ENCODE measurements around the gene ZC3HAV1. TPM values are rescaled to one million over a fixed set of nuclear protein-coding genes. Genes with fewer than 3 reads are reported as not detected.
"Not testable (repeated sequence)": the region's sequence is repeated elsewhere in the genome, so short reads cannot be mapped to it uniquely, and the experiment has no call there.

ZC3HAV1 gene
- total RNA-seq (2014; rRNA removed; shearing (Covaris generic)): 33.1 and 37.2 TPM in 2 replicates

- DNase-seq (ENCODE audit: low read depth): peak; percentile 94
Observed at GRCh38 chr7:139109188-139109982, at the start of gene ZC3HAV1. Gene ZC3HAV1 (minus strand): TSS chr7:139109720. CDS start chr7:139109331, 389 bp downstream.

DNA sequence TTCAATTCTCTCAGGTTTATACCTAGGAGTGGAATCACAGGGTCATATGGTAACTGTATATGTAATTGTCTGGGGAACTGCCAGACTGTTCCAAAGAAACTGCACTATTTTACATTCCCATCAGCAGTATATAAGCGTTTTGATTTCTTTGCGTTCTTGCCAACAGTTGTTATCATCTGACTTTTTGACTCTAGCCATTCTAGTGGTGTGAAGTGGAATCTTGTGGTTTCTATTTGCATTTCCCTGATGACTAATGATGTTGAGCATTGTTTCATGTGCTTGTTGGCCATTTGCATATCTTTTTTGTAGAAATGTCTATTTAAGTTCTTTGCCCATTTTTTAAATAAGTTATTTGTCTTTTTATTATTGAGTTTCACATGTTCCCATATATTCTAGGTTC, 44.3 kb upstream of the ZC3HAV1 start:
- DNase-seq (ENCODE audit: low read depth): peak; percentile 70

DNA sequence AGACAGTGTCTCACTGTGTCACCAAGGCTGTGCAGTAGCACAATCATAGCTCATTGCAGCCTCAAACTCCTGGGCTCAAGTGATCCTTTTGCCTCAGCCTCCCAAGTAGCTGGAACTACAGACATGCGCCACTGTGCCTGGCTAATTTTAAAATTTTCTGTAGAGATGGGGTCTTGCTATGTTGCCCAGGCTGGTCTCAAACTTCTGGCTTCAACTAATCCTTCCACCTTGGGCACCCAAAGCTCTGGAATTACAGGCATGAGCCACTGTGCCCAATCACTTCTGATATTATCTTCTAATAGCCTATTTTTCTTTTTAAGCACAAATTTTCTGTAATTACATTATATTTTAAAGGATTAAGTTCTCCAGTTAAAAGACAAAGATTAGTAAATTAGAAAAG, 42.6 kb upstream of the ZC3HAV1 start:
- DNase-seq (ENCODE audit: low read depth): no peak

GRCh38 chr7:139139150-139139549, 29.6 kb upstream of the ZC3HAV1 start:
- no peak for DNase-seq (ENCODE audit: low read depth)

GRCh38 chr7:139133335-139134139, 24.0 kb upstream of the ZC3HAV1 start:
- peak; percentile 89 for DNase-seq (ENCODE audit: low read depth)

GRCh38 chr7:139132887-139133286, 23.4 kb upstream of the ZC3HAV1 start:
- DNase-seq (ENCODE audit: low read depth): no peak

DNA sequence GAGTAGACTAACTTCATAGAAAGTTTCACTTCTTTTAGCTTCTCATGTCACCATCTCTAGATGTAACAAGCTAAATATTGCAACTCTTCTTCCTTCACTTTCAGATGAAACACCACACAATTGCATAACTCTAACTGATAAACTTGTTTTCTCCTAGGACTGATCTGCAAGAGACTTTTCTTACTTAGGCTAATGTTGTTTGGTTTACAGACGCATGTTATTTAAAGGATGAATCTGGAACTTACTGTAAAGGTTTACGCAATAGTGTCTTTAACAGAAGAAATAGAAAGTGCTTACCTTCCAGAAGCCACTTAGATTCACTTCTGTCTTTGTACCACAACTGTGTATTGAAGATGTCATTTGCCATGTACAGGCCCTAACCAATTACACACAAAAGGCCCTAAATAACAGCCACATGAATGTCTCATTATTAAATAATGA, 22.1 kb upstream of the ZC3HAV1 start:
- DNase-seq (ENCODE audit: low read depth): no peak

DNA sequence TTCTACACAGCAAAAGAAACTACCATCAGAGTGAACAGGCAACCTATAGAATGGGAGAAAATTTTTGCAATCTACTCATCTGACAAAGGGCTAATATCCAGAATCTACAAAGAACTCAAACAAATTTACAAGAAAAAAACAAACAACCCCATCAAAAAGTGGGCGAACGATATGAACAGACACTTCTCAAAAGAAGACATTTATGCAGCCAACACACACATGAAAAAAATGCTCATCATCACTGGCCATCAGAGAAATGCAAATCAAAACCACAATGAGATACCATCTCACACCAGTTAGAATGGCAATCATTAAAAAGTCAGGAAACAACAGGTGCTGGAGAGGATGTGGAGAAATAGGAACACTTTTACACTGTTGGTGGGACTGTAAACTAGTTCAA, 20.3 kb upstream of the ZC3HAV1 start:
- not testable (repeated sequence) for DNase-seq (ENCODE audit: low read depth)

- no peak for DNase-seq (ENCODE audit: low read depth)
Observed at GRCh38 chr7:139127648-139128047, 18.1 kb upstream of the ZC3HAV1 start.

GRCh38 chr7:139125657-139126056, 16.1 kb upstream of the ZC3HAV1 start:
- DNase-seq (ENCODE audit: low read depth): no peak

DNA sequence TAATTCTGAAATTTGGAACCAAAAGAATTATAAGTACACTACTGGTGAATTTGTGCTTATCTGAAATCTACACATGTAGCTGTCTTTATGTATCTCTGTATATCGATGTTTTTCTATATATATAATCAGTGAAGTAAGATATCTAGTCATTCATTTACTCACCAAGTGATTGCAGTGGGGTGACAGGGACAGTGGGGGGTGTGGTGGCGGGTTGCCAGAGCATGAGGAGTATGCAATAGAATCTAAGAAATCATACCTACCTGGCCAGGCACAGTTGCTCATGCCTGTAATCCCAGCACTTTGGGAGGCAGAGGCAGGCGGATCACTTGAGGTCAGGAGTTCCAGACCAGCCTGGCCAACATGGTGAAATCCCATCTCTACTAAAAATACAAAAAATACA, 15.5 kb upstream of the ZC3HAV1 start:
- not testable (repeated sequence) for DNase-seq (ENCODE audit: low read depth)

- DNase-seq (ENCODE audit: low read depth): no peak
Observed at GRCh38 chr7:139124084-139124914, 14.8 kb upstream of the ZC3HAV1 start.

- DNase-seq (ENCODE audit: low read depth): no peak
Observed at GRCh38 chr7:139119486-139119849, 9.9 kb upstream of the ZC3HAV1 start.

- no peak for DNase-seq (ENCODE audit: low read depth)
Observed at GRCh38 chr7:139118805-139119485, 9.4 kb upstream of the ZC3HAV1 start.

DNA sequence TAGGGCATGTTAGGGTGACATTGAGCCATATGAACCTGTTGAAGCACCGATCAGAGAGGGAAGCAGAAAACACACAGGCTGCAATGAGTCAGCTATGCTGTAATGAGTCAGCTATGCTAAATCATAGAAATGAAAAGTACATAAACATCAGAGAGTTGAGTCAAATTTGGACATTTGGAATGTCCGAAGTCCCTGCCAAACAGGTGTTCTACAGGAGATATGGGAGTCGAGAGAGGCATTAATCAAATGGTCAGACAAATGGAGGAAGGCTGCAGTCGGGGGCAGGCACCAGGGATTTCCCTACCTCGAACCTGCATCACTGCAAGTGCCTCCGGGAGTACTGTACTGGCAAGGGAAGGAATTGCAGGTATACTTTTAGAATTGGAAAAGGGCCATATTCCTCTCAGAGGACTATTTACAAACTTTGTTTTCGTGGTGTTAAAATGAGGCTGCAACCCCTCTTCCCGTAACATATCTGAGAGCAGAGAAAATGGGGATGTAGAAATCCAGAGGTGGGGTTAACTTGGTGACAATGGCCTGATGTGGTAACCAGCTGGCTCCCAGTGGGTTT, 8.8 kb upstream of the ZC3HAV1 start:
- peak; percentile 61 for DNase-seq (ENCODE audit: low read depth)

GRCh38 chr7:139117599-139118233, 8.2 kb upstream of the ZC3HAV1 start:
- no peak for DNase-seq (ENCODE audit: low read depth)

- no peak for DNase-seq (ENCODE audit: low read depth)
Observed at GRCh38 chr7:139116999-139117398, 7.5 kb upstream of the ZC3HAV1 start.

- DNase-seq (ENCODE audit: low read depth): no peak
Observed at GRCh38 chr7:139115104-139115503, 5.6 kb upstream of the ZC3HAV1 start.

DNA sequence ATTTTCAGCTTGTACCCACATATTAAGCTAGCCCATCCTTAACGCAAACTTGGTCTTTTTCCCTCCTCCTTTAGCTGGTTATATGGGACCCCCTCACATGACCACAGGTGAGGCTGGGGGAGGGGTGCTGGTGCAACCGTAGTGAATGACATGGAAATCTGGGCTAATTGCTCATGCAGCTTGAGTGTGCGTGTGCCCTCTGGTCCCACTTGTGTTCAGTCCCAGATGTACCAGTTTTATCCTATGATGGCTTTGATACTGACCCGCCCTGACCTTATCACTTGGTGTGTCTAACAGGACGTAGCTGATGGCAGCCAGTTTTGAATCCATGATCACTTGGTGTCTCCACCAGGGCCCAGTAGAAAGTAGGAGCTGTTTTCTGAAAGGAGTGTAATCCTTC, 5.1 kb upstream of the ZC3HAV1 start:
- DNase-seq (ENCODE audit: low read depth): no peak

- DNase-seq (ENCODE audit: low read depth): no peak
Observed at GRCh38 chr7:139114018-139114417, 4.5 kb upstream of the ZC3HAV1 start.
